Neural crest cell (in vitro differentiated cells): ENCODE results near the gene HECTD1. TPM values are rescaled to one million over a fixed set of nuclear protein-coding genes. Genes with fewer than 3 reads are reported as not detected.
"Not testable (repeated sequence)": the region's sequence is repeated elsewhere in the genome, so short reads cannot be mapped to it uniquely, and the experiment has no call there.

Experiments used
- DNase-seq: peaks from one replicate; pipeline ENCODE4 v3.0.0; 2021; ENCODE audit warnings: low read depth, mixed read lengths, low spot score
- H3K27ac Mint-ChIP-seq: one replicate; pipeline ENCODE4 v1.8.0; 2021; ENCODE audit warnings: mild to moderate bottlenecking, mixed read lengths; ENCODE audit not compliant: unreplicated experiment
- H3K27me3 Mint-ChIP-seq: 2 replicates; pipeline ENCODE4 v1.8.0; 2021; ENCODE audit warnings: low read depth, mild to moderate bottlenecking, mixed read lengths
- H3K36me3 Mint-ChIP-seq: 2 replicates; pipeline ENCODE4 v1.8.0; 2021; ENCODE audit warnings: low read depth, mild to moderate bottlenecking, mixed read lengths
- H3K4me1 Mint-ChIP-seq: 2 replicates; pipeline ENCODE4 v1.8.0; 2021; ENCODE audit warnings: mixed read lengths
- H3K4me3 Mint-ChIP-seq: one replicate; pipeline ENCODE4 v1.8.0; 2021; ENCODE audit warnings: mild to moderate bottlenecking, mixed read lengths
- H3K9me3 Mint-ChIP-seq: 2 replicates; pipeline ENCODE4 v1.8.0; 2021; ENCODE audit warnings: mixed read lengths
- total RNA-seq: library from RNA; stranded (reverse); gene quantifications from 2 replicates; pipeline ENCODE4 v1.2.1, GENCODE V29; 2021
- TF ChIP-seq, protein P1 (sequence below): fragments of 200-600 bp; sonication (generic); conservative IDR thresholded peaks from 2 replicates; pipeline ENCODE4 v1.5.0; 2021; ENCODE audit warnings: antibody characterized with exemption, mild to moderate bottlenecking

Gene HECTD1
- total RNA-seq, 1 donor from 2014 or later, result 152 TPM

DNA sequence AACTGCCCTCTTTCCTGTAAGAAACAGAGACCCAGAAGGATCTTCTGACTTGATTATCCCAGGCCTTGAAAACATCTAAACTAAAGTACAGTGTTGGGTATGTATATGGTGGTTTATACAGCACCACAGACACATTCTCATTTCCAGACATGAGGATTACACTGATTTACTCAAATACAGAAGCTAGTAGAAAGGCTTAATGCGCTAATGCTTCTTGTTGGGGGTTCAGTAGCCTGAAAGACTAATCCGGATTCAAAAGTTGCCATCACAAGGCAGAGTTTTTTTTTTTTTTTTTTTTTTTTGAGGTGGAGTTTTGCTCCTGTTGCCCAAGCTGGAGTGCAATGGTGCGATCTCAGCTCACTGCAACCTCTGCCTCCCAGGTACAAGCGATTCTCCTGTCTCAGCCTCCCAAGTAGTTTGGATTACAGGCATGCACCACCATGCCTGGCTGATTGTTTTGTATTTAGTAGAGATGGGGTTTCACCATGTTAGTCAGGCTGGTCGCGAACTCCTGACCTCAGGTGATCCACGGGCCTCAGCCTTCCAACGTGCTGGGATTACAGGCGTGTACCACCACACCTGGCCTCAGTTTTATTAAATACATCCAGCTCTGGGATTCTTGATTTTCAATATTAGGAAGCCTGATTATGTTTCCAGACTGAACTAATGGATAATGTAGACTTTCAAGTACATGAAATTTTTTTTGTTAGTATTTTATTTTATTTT lies 46.3 kb upstream of the HECTD1 start:
- Mint-ChIP-seq H3K27ac (no peak overlapping the region), H3K4me1 (no peaks in the 10 kb centered on the region), H3K27me3 (no peaks in the 10 kb centered on the region), H3K9me3 (no peaks in the 10 kb centered on the region), H3K4me3 (no peak overlapping the region), H3K36me3 (no peaks in the 10 kb centered on the region)
- no peak for DNase-seq
- TF ChIP-seq, protein P1, sequence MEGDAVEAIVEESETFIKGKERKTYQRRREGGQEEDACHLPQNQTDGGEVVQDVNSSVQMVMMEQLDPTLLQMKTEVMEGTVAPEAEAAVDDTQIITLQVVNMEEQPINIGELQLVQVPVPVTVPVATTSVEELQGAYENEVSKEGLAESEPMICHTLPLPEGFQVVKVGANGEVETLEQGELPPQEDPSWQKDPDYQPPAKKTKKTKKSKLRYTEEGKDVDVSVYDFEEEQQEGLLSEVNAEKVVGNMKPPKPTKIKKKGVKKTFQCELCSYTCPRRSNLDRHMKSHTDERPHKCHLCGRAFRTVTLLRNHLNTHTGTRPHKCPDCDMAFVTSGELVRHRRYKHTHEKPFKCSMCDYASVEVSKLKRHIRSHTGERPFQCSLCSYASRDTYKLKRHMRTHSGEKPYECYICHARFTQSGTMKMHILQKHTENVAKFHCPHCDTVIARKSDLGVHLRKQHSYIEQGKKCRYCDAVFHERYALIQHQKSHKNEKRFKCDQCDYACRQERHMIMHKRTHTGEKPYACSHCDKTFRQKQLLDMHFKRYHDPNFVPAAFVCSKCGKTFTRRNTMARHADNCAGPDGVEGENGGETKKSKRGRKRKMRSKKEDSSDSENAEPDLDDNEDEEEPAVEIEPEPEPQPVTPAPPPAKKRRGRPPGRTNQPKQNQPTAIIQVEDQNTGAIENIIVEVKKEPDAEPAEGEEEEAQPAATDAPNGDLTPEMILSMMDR, result no peak

DNA sequence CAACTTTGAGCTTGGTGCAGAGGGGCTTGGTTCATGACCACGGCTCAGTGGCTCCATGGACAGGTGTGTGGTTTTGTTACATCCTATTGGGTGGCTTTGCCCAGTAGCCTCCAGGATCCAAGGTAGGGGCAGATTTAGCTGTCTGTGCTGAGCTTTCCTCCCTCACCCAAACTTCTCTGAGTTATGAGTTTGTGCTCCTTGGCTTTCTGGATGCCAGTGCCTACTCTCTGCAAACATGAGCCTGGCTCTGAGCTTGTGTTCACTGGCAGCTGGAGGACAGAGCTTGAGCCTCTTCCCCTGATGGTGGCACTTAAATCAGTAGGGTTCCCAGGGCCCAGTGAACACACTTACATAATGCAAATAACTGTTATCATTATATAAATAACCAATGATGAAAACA lies 45.3 kb upstream of the HECTD1 start:
- Mint-ChIP-seq H3K4me3 (no peak overlapping the region), H3K27ac (no peak overlapping the region), H3K27me3 (no peaks in the 10 kb centered on the region)

DNA sequence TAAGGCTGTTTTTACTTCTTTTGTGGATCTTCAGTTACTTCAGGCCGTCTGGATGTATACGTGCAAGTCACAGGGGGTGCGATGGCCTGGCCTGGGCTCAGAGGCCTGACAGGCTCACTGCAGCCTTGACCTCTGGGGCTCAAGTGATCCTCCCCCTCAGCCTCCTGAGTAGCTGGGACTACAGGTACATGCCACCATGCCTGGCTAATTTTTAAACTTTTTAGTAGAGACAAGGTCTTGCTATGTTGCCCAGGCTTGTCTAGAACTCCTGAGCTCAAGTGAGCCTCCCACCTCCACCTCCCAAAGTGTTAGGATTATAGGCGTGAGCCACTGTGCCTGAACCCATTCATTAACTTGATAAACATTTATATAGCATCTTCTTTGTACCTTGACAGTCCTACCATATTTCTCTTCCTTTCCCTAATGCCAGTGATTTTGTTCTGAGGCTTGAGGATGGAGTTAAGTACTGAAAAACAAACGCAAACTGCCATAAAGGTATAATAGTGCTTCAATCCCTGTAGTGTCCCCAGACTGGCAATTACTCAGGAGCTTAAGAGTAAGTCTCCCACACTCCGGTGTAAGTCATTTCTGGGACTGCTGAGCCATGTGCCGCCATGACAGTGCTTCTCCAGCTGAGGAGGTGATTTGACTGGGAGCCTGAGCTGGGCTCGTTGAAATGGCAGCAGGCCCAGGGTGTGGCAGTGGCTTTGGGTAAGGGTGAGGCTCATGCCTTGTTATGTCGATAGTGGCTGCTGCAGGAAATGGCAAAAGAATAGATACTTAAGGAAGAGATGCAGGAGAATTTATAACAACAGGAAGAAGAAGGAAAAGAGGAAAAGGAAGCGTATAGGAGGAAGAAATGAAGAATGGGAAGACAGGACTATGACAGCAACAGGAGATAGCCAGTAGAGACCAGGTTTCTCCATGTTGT lies 43.7 kb upstream of the HECTD1 start:
- H3K27me3 Mint-ChIP-seq, result no peaks in the 10 kb centered on the region
- H3K9me3 Mint-ChIP-seq, result no peaks in the 10 kb centered on the region
- no peaks in the 10 kb centered on the region for H3K4me1 Mint-ChIP-seq
- no peak overlapping the region for H3K27ac Mint-ChIP-seq
- TF ChIP-seq, protein P1, result no peak
- no peaks in the 10 kb centered on the region for H3K36me3 Mint-ChIP-seq
- H3K4me3 Mint-ChIP-seq, result no peak overlapping the region
- no peak for DNase-seq

More for the DNA sequence above, 45.3 kb upstream of the HECTD1 start:
- TF ChIP-seq, protein P1, result no peak
- DNase-seq, result no peak
- Mint-ChIP-seq H3K36me3 (no peaks in the 10 kb centered on the region), H3K9me3 (no peaks in the 10 kb centered on the region), H3K4me1 (no peaks in the 10 kb centered on the region)

DNA sequence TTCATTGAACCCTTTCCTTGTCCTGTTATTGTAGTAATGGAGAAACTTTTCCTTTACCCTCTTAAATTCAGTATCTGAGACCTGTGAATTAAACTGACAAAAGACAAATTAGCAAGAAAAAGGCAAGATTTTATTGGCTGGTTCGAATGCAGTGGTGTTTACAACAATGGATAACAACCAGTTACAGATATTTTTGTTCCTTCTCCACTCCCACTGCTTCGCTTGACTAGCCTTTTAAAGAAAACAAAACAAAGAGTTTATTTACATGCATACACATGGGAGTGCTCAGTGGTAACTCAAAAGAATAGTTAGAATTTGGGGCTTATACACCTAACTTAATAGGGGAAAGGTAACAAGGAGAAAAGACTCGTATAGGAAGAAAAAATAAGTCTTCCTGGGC lies 37.0 kb upstream of the HECTD1 start:
- Mint-ChIP-seq H3K27me3 (no peaks in the 10 kb centered on the region), H3K4me3 (no peak overlapping the region), H3K9me3 (no peaks in the 10 kb centered on the region), H3K27ac (no peak overlapping the region), H3K36me3 (no peaks in the 10 kb centered on the region), H3K4me1 (no peaks in the 10 kb centered on the region)
- TF ChIP-seq, protein P1, result no peak
- DNase-seq, result no peak

DNA sequence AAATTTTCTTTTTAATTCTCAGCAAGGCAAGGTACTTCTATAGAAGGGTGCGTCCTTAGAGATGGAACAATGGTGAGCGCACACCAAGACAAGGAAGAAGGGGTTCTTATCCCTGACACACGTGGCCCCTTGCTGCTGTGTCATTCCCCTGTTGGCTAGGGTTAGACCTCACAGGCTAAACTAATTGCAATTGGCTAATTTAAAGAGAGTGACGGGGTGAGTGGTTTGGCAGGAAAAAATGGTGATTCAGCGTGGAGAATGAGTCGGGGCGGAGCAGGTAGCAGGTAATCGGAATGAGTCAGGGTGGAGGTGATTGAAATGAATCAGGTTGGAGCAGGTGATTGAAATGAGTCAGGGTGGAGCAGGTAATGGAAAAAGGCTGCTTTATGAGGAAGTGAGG lies 36.3 kb upstream of the HECTD1 start:
- Mint-ChIP-seq H3K9me3 (no peaks in the 10 kb centered on the region), H3K36me3 (no peaks in the 10 kb centered on the region), H3K4me3 (no peak overlapping the region), H3K4me1 (no peaks in the 10 kb centered on the region), H3K27ac (no peak overlapping the region), H3K27me3 (no peaks in the 10 kb centered on the region)
- DNase-seq, result no peak
- TF ChIP-seq, protein P1, result no peak

DNA sequence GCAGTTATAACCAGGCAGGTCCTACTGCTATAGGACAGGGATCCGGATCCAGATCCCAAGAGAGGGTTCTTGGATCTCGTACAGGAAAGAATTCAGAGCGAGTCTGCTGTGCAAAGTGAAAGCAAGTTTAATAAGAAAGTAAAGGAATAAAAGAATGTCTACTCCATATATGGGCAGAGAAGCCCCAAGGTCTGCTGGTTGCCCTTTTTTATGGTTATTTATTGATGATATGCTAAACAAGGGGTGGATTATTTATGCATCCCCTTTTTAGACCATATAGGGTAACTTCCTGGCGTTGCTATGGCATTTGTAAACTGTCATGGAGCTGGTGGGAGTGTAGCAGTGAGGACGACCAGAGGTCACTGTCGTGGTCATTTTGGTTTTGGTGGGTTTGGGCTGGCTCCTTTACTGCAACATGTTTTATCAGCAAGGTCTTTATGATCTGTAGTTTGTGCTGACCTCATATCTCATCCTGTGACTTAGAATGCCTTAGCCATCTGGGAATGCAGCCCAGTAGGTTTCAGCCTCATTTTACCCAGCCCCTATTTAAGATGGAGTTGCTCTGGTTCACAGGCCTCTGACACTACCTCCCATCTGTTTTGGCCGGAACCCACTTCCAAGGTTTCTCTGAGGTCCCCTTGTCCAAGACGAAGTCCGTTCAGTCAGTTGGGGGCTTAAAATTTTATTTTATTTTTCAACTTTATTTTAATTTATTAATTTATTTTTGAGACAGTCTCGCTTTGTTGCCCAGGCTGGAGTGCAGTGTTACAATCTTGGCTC lies 34.8 kb upstream of the HECTD1 start:
- H3K4me3 Mint-ChIP-seq, H3K27me3 Mint-ChIP-seq, H3K27ac Mint-ChIP-seq, H3K4me1 Mint-ChIP-seq, DNase-seq, H3K9me3 Mint-ChIP-seq, H3K36me3 Mint-ChIP-seq: not testable (repeated sequence)
